Glomerular visceral epithelial cell (primary cell): Measurements from ENCODE around the gene ZNF148.
A peak's percentile ranks its signal among the peaks of the same experiment; 100 is the strongest.
"Not testable (repeated sequence)": the region's sequence is repeated elsewhere in the genome, so short reads cannot be mapped to it uniquely, and the experiment has no call there.

Experiments
- DNase-seq: peaks from one replicate; pipeline ENCODE4 v3.0.0-alpha.2; 2016; ENCODE audit errors: extremely low spot score

The ZNF148 gene

DNA sequence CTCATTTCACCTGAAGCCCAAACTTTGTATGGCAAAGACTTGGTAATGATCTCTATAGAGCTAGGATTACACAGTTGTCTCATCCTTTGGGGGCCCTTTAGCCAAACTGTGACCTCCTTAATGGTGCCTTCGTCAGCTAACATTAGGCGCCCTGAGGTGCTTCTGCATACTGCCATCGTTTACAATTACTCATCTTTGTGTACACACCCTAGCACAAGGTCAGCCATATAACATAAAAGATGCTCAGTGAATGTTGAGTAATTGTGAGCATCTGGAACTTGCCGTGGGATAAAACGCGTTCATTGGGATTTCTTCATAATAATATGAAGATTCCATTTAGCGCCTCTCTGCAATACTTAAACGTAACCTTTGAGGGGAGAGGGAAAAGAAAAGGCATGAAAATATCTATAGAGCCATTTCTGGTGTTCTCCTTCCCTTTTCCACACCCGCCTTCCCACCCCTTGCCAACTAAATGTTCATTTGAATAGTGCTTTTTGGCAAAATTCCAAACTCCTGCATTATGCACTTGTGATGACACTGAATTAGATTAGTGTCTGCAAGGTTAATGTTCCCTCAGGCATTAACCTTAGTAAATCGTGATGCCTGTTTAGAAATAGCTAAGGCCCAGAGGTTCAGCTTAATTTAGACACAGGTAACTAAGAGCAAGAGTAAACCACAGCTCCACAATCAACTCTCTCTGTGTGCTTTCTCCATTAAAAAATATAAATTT lies 990 bp upstream of the ZNF148 start:
- no peak for DNase-seq

- peak; percentile 36 for DNase-seq
Observed at GRCh38 chr3:125374501-125374995, 577 bp downstream of the ZNF148 start.

- no peak for DNase-seq
Observed at GRCh38 chr3:125367403-125368230, 7.5 kb downstream of the ZNF148 start.

GRCh38 chr3:125366132-125366531 lies 9.0 kb downstream of the ZNF148 start:
- no peak for DNase-seq

DNA sequence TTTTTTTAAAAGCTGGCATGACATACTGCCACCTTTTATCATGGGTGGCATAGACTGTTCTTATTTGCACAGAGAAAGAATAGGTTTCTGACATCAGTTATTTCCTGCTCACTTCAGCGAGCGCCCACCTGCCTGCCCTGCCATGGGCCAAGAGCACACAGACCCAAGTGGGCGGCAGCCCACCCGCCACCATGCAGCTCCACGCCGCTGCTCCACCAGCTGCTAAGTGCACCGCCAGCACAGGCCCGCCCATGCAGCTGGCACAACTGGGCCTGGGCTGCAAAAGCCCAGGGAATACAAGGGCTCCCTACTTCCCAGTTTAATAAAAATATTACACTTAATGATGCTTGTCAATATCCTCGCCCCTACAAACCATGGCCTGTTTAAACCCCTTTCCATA lies 15.4 kb downstream of the ZNF148 start:
- no peak for DNase-seq

- DNase-seq = no peak
Observed at GRCh38 chr3:125358923-125359322, 16.2 kb downstream of the ZNF148 start.

DNA sequence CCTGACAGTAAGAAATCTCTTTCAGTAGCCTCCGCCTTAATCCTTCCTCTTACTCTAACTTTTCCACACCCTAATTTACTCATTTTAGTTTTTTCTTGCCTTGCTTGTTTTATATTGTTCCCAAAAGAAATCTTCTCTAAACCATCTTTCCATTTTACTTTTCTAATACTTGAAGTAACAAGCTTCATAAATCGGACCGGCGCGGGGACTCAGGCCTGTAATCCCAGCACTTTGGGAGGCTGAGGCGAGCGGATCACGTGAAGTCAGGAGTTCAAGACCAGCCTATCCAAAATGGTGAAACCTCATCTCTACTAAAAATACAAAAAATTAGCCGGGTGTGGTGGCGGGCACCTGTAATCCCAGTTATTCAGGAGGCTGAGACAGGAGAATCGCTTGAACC lies 17.3 kb downstream of the ZNF148 start:
- no peak for DNase-seq

DNA sequence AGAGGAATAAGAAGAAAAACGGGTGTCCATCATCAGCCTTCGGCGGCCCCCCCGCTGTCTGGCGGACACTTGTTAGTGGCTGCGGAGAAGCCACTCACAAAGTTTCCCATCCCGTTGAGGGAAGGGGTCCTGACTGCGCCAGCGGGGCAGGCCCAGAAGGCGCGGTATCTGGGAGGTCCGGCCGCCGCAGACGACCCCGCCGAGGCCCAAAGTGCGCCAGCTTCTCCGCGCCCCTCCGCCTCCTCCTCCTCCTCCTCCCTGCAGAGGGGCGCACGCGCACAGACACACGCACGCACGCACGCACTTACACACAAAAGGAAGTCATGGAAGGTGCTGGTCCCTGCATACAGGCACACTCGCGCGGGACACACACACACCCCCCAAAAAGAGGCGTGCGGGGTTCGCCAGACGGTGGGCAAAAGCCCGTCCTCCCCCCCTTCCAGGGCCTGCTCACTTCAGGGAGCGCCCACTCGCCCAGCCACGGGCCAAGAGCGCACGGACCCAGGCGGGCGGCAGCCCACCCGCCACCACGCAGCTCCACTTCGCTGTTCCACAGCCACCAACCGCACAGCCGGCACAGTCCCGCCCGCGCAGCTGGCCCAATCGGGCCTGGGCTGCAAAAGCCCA lies 18.0 kb downstream of the ZNF148 start:
- peak; percentile 57 for DNase-seq

- DNase-seq = no peak
Observed at GRCh38 chr3:125356140-125357026, 18.7 kb downstream of the ZNF148 start.

DNA sequence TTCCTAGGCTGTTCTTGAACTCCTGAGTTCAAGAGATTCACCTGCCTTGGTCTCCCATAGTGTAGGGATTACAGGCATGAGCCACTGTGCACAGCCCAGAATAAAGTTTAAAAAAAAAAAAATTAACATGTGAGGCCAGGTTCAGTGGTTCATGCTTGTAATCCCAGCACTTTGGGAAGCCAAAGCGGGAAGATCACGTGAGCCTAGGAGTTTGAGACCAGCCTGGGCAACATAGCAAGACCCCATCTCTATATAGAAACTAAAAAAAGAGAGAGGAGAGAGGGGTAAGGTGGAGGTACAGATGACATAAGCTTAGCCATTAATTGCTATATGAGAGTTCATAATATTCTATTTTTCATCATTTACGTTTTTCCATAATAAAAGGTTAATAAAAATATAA lies 21.5 kb downstream of the ZNF148 start:
- no peak for DNase-seq

DNA sequence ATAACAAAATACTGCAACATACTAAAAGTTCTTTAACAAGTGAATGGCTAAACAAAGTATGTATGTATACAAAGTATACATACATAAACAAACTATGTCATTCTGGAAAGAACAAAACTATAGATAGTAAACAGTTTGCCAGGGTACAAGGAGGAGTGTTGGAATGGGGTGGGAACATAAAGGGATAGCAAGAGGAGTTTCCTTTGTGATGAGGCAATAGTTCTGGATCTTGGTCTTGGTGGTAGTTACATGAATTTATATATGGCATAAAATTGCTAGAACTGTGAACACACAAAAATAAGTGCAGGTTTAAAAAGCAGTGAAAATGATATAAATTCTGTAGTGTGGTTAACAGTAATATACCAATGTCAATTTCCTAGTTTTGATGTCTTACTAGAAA lies 22.0 kb downstream of the ZNF148 start:
- no peak for DNase-seq

DNA sequence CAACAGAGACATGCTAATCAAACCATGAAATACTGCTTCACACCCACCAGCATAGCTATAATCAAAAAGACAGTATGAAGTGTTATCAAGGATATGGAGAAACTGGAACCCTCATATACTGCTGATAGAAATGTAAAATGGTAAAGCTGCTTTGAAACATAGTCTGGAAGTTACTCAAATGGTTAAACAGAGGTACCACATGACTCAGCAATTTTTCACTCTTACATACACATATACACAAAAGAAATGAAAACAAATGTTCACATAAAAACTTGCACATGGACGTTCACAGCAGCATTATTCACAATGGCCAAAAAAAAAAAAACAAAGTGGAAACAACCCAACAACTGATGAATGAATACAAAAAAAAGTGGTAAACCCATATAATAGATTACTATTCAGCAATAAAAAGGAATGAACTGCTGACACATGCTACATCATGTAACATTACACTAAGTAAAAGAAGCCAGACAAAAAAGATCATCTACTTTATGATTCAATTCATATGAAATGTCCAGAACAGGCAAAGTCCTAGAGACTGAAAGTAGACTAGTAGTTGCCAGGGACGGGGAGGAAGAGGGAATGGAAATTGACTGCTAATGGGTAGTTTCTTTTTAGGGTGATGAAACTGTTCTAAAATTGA lies 23.2 kb downstream of the ZNF148 start:
- no peak for DNase-seq

- DNase-seq = no peak
Observed at GRCh38 chr3:125351152-125351551, 24.0 kb downstream of the ZNF148 start.

DNA sequence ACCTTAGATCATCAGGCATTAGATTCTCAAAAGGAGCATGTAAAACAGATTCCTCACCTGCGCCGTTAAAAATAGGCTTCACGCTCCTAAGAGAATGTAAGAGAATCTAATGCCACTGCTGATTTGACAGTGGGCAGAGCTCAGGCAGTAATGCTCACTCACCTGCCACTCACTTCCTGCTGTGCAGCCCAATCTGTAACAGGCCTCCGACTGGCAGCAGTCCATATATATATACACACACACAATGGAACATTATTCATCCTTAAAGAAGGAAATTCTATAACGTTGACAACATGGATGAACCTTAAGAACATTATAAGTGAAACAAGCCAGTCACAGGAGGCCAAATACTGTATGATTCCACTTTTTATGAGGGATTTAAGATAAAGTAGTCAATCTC lies 24.5 kb downstream of the ZNF148 start:
- no peak for DNase-seq

DNA sequence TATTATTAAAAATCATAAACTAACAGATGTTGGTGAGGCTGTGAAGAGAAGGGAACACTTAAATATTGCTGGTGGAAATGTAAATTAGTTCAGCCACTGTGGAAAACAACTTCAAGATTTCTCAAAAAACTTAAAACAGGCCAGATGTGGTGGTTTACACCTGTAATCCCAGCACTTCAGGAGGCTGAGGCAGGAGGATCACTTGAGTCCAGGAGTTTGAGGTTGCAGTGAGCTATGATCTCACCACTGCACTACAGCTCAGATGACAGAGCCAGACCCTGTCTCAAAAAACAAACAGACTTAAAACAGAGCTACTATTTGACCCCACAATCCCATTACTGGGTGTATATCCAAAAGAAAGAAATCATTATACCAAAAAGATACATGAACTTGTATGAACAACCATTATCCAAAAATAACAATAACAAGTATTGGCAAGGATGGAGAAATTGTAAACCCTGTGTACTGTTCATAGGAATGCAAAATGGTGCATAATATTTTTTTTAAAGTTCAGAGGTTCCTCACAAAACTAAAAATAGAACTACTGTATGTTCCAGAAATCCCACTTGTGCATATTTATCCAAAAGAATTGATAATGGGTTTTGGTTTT lies 25.5 kb downstream of the ZNF148 start:
- no peak for DNase-seq

GRCh38 chr3:125349055-125349454 lies 26.1 kb downstream of the ZNF148 start:
- no peak for DNase-seq

GRCh38 chr3:125343367-125343766 lies 31.8 kb downstream of the ZNF148 start:
- not testable (repeated sequence) for DNase-seq

GRCh38 chr3:125340121-125340520 lies 35.0 kb downstream of the ZNF148 start:
- no peak for DNase-seq

- no peak for DNase-seq
Observed at GRCh38 chr3:125337506-125337905, 37.6 kb downstream of the ZNF148 start.

DNA sequence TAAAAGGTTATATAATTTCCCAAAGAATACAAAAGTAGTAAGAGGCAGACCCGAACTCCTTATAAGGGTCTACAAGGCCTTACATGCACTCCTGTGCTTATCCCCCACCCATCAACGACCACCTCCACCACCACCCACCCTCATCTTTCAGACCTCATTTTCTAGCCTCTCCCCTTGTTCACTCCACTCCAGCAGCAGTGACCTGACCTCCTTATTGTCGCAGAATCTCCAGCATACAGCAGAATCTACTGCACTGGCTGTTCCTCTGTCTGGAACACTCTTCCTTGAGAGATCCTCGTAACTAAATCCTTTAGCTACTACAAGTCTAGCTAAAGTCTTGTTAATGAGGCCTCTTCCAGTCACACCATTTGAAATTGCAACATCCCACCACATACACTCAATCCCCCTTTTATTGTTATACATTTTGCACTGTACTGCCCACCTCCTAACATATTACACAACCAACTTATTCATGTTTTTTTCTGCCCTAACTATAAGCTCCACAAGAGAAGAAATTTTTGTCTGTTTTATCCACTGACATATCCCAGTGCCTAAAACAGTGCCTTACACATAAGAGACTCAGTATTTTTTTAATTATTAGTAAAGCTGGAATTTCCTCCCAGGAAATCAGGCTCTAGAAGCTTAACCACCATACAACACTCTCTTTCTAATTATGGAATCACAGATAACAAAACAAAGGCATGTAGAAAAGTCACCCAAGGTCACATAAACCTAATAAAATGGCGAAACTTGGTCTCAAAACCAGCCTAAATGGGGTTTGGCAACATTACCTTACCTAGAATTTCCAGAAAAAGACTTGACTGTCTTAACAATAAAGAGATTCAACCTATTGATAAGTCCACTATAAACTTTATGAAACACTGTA lies 40.2 kb downstream of the ZNF148 start:
- DNase-seq = no peak
